ENCODE data around the gene FOCAD.

- no peak for TF ChIP-seq FOXM1 (IDR thresholded peaks at IDR 0.05; ENCODE audit: low read depth, low read length)
- no peak for TF ChIP-seq CHD1 (IDR thresholded peaks at IDR 0.05; ENCODE audit: low read depth, low read length)
These were observed 8.5 kb downstream of the FOCAD start for GRCh38 chr9:20692554-20692953.
